Hypothalamus (tissue), 51 donors: ENCODE results near the gene STON2.
"Not testable (repeated sequence)": the region's sequence is repeated elsewhere in the genome, so short reads cannot be mapped to it uniquely, and the experiment has no call there.

ENCODE experiments used
- DNase-seq, 51 donors: peaks; one replicate each; lab custom pipeline; 2025; lab: John Stamatoyannopoulos, UW

The STON2 gene

DNA sequence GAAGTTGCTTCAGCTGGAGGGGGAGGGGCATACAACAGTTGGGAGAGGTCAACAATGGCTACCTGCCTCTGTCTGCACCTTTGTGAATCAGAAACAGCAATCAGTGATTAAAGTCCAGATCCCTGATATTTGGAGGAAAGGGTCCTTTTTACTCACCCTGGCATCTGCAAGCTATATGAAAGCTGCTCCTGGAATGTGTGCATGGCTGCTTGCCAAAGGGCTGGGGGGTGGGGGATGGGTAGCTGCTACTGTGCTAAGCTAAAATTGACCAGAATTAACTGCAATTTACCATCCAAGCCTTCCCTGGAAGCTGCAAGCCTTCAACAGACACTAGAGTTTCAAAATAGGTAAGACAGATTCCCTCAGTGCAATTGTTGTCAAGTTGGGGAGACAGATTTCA, 165.8 kb downstream of the STON2 start:
- no peak for DNase-seq

DNA sequence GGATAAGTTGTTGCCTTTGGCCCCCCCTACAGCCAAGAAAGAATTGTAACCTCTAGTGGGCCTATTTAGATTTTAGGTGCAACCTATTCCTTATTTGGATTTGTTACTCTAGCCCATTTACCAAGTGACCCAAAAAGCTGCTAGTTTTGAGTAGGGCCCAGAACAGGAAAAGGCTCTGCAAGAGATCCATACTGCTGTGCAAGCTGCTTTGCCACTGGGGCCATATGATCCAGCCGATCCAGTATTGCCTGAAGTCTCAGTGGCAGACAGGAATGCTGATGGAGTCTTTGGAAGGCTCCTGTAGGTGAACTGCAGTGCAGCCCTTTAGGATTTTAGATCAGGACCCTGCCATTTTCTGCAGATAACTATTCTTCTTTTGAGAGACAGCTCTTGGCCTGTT, 166.5 kb downstream of the STON2 start:
- no peak for DNase-seq

DNA sequence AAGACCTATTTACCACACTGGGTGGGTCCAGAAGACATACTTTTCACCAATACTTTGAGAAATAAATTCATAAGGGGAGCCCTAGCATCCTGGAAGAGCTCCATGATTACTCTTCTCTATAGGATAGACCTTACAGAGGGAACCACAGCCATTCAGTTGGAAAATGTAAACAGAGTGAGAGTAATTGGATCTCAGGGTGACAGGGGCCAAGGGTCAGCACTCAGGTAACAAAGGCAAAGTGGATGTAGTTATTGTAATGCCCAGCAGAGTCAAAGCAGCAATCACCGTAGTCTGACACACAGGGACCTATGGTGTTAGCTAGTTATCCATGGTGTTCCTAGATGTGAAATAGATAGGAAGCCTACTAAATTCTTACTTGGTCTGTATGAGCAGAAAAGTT, 168.6 kb downstream of the STON2 start:
- DNase-seq, result no peak

DNA sequence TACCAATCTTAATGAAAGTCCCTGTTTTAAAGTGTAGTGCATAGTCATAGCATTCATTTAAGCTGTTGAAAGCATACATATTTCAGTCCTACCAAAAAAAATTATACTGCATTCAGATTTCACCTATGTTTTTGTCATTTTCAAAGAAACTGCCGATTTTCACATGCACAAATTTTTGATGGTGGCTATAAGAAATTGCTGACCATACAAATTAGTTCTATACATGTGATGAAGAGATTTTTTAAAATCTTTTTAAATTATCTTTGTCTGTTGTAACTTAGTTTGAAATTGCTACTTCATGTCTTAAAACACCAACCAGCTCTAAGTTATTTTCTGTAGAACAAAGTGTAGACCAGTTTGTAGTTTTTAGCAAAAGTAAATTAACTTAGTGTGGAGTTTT, 175.9 kb downstream of the STON2 start:
- DNase-seq, result no peak

DNA sequence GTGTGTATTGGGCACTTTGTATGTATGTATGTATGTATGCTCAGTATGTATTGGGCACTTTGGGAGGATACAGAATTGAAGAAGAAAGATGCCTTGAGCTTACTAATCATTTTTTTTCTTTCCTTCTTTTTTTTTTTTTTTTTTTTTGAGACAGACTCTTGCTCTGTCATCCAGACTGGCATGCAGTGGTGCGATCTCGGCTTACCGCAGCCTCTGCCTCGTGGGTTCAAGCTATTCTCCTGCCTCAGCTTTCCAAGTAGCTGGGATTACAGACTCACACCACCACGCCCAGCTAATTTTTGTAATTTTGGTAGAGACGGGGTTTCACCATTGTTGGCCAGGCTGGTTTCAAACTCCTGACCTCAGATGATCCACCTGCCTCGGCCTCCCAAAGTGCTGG, 176.3 kb downstream of the STON2 start:
- DNase-seq, result not testable (repeated sequence)

DNA sequence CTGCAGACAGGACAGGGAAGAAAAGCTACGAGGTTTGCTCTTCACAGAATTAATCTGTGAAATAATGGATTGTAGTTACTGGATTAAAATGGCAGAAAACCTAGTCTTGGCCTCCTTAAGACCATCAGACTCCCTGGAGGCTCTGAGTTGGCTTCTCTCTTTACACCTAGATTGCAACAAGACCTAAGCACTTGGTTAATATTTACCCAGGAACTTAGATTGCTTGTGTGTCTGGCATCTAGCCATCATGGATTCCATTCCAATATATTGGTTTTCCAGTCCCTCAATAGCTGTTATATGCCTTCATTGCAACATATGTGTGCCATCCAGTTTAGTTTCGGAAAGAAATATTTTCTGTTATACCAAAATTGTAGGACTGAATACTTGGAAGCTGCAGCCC, 177.4 kb downstream of the STON2 start:
- no peak for DNase-seq

DNA sequence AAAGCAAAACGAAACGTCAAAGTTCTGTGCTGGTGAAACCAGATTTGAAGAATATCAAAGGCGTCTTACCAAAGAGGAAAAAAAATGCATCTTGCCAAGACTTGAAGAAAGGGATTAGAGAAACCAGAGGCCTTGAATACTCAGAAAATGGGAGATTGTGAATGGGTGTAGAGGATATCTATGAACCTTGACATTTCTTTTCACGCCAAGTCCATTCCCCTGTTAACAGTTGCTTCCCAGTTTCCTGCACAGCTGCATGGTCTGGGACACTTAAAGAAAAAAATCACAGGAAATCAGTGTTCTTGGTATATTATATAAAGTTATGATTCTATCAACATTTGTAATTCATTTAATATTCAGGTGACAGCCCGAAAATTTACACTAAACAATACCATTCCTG, 178.0 kb downstream of the STON2 start:
- DNase-seq, result peak in 1 of 51 donors; percentile 34

DNA sequence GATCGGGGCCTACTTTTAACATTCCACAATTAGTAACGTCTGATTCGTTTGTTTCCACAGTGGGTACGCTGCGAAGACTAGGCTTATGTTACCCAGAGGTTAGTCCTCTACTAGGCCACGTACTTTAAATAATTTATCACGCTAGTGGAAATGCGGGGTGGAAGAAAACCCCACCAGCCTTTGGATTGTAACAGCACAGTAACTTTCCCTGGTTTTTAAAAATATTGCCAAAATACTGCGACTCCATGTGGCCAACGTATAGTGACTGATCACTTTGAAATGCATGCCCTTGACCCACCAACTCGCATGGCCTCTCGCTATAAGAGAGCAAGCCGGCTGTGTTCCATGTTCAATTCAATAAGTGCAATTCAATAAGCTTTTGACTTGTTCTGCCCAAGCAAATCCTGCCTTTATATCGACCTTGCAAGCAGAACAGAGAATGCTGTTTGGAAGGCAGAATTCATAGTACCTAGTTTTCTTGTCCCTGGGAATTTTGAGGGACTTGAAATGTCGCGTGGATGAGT, 178.5 kb downstream of the STON2 start:
- DNase-seq, result peak in 5 of 51 donors; percentile 24 to 68 (median 39)

DNA sequence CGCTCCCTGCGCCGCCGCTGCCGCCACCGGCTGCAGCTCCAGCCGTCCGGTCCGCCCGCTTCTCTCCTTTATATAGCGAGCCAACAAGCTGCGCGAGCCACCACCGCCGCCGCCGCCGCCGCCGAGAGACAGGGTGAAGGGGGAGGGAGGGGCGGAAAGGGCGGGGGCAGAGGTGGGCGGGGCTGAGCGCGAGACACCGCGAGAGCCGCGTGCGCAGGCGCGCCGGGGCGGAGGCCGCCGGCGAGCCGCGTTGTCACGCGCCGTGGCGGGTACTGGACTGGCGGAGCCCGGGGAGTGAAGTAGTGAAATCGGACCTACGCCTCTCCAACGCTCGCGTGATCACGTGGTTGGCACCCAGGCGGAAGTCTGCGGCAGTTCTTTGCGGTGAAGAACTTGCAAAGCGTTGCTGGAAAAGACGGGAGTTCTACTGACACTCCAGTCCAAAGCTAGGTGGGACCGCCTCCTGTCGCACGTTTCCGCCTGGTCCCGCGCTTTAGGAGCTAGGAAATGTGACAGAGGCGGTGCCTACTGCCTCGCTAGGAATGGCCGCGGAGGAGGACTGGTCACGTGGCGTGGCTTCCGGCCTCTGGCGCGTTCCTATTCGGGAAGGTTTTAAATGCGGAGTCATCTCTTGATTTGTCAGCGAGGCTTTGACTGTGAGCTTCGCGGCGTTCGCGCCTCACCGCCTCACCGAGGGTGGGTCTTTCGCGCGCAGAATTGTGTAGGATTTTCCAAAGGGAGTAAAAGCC, 179.1 kb downstream of the STON2 start, which contains the start of gene GTF2A1:
TSS of gene GTF2A1 (minus strand) at position 130 of the 749 bp plus-strand sequence. CDS start 441 bp downstream, outside the sequence.
- DNase-seq, result peak; percentile 87 to 100 (median 98)

DNA sequence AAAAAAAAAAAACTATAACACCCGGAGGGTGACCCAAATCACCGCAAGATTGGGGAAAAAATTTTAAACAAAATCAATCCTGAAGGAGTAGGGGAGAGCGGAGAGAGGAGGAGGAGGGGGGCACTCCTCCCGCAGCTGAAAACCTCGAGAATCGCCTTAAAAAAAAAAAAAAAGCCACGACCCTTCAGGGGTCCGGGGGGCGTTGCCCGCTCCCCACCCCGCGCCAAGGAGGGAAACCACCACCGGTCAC, 179.6 kb downstream of the STON2 start:
- DNase-seq, result no peak

DNA sequence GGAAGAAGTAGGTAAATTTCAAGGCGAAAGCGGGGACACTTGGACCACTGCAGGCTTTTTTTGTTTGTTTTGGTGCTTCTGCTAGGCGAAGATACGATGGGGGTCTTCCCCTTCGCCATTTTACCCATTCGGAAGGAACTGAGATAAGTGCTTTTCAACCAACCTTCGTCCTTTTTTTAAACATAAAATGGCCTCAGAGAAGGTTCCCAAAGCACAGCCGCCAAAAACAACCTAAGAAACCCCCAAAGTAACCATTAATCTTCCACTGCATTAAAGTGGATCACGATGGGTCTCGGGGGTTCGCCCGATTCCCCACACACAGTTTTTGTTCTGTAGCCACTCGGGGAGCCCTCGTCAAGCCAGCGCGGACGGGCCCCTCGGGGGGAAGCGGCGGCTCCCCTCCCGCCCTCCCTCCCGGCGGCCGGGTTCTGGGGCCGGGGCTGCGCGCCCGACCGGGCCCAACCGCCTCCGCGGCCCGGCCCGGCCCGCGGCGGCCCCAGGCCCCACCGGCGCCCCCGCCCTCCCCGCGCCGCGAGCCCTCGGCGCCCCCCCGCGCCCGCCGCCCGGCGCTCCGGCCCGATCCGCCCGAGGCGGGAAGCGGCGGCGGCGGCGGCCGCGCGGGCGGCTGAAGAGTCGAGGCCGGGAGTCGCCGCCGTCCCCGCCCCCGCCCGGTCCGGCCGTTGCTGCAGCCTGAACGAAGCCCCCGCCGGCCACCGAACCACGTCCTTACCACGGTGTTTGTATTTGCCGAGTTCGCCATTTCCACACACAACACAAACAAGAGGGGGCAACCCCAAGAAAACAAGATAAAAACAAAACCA, 180.2 kb downstream of the STON2 start:
- DNase-seq, result peak in 28 of 51 donors; percentile 7 to 83 (median 34)

DNA sequence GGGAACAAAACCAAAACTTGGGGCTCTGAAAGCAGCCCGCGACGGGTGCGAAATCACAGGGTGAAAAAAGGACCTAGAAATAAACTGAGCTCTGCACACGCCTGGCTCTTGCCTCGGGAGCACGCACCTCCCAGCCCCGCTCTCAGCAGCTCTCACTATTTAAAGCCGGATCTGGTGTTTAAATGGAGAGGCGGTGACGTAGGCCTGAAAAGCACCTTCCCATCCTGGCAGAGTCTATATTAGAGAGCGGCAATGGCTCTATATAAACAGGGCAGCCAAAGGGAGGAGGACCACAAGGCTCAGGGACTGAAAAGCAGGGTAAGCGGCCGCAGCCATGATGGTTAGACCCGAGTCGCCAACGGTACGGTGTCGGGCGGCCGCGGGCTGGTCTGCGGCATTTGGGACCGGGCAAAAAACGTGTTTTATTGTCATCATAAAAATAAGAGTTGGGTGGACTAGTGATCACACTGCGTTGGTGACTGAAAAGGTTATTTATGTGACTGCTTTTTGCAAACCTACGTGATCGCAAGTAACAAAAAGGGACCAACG, 180.8 kb downstream of the STON2 start:
- DNase-seq, result peak; percentile 27 to 97 (median 83)

DNA sequence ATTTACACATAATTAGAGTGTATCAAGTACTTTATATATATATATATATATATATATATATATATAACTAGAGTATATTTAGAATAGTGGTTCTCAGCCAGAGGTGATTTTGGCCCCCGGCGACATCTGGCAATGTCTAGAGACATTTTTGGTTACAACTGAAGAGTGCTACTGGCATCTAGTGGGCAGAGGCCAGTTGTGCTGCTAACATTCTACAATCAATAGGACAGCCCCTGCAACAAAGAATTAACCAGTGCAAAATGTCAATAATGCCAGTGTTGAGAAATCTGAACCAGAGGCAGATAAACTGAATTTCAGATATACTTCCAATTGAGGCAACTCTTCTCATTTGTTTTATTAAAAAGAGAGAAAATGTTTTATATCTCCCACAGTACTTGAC, 188.3 kb downstream of the STON2 start:
- peak in 24 of 51 donors; percentile 2 to 60 (median 23) for DNase-seq
